HG03060 (cell line): Measurements from ENCODE around the gene TOB2.
"Not testable (repeated sequence)": the region's sequence is repeated elsewhere in the genome, so short reads cannot be mapped to it uniquely, and the experiment has no call there.

ENCODE experiments used
- ATAC-seq: cut with Tn5 transposase; IDR thresholded peaks from one replicate; pipeline ENCODE4 v1.9.1; 2021; ENCODE audit warnings: low read depth, moderate number of reproducible peaks; ENCODE audit not compliant: unreplicated experiment

The TOB2 gene

DNA sequence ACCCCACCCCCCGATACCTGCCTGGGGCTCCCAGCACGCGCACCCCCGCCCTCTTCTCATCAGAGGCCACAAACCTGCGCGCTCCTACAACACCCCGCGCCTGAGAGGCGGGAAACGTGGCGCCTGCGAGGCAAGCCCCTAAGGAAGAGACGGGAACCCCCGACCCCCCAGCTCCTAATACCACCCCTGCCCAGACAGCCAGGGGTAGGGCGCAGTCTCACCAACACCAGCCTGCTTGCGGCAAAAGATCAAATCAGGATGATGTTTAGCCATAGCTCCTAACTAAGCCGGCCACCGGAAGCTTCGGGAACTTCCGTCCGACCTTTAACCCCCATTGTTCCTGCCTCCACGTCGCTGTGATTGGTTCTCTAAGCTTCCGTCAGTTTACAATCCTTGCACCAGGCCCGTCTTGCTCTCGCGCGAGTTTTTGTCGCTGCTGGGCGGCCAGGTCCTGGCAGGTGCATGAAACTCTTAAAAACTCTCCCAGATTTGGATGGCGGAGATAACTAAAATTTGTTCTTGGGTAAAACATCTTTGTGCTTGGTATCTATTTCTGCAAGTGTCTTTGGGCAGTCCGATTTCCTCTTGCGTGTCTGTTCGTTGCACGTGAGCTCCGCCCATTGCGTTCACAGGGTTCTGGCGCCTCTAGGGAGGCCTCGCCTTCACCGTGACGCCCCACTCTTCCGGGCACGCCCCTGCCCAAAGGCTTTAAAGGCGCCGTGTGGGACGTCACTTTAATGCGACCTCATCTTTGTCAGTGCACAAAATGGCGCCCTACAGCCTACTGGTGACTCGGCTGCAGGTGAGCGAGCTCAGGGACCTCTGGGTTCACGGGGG is 22.0 kb upstream of the TOB2 start, which contains the start of the genes ACO2 and PHF5A:
Gene ACO2, plus strand, starts transcription at position 737 of the 837 bp plus-strand sequence. Its CDS starts 30 bp downstream, at position 767.
Gene PHF5A, minus strand, starts transcription at position 312 of the 837 bp plus-strand sequence. Its CDS starts 39 bp downstream, at position 273.
- peak; percentile 75 for ATAC-seq

DNA sequence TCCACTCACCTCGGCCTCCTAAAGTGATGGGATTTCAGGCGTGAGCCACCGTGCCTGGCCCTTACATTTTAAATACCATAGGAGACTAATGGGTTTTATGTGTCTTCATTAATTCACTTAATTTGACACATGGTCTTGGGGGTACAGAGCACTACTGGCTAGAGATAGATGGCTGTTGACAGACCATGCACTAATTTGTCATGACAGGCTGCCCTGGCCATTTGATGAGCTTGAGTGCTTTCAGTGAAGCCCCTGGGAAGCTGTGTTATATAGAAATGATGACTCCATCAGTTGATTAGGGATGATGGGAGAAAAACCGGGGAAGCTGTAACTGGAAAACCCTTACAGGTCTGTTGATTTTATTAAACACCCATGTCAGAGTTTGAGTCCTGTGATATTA is 15.3 kb upstream of the TOB2 start:
- no peak for ATAC-seq

DNA sequence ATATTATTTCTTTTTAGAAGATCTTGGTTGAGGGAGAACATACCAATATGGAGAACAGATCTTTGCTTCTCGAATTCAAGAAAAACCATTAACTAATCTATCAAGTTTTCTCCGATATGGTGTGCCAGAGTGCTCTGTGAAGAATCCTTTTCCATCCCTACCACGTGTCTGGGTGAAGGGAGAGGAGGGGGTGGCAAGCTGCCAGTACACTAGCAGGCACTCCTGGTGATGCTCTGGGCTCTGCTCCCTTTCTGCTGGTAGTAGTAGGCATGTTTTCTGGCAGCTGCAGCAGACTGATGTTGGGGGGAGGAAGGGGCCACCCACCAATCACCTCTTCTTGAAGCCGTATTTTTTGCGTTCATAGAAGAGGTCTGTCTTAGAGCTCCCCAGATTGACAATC is 13.5 kb upstream of the TOB2 start:
- ATAC-seq, result not testable (repeated sequence)

DNA sequence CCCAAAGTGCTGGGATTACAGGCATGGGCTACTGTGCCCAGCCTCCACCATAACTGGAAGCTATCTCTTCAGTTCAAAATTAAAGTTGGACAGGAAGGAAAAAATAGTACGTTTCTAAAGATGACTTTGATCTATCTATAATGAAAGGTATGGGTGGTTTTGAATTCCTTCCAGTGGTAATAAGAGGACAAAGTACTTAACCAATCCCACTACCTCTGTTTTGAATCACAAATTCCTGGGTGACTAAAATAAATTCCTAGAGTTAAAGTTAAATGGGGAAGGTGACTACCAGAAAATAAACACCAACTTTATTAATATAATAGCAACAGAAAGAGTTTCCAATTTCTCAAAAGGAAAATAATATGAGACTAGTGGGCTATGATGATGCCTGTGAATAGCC is 12.8 kb upstream of the TOB2 start:
- ATAC-seq, result no peak

DNA sequence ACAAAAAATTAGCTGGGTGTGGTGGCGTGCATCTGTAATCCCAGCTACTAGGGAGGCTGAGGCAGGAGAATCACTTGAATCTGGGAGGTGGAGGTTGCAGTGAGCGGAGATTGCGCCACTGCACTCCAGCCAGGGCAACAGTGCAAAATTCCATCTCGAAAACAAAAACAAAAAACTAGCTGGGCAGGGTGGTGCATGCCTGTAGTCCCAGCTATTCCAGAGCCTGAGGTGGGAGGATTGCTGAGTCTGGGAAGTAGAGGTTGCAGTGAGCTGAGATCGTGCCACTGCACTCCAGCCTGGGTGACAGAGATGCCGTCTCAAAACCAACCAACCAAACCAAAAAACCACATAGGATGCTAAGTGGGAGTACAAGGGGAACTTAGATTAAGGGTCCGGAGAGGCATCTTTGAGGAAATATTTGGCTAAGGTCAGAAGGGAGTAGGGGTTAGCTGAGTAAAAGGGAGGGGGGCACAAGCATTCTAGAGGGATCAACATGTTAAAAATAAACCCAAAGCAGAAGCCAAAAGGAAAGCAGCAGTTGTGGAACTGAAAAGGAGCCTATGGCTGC is 11.6 kb upstream of the TOB2 start:
- ATAC-seq, result no peak

DNA sequence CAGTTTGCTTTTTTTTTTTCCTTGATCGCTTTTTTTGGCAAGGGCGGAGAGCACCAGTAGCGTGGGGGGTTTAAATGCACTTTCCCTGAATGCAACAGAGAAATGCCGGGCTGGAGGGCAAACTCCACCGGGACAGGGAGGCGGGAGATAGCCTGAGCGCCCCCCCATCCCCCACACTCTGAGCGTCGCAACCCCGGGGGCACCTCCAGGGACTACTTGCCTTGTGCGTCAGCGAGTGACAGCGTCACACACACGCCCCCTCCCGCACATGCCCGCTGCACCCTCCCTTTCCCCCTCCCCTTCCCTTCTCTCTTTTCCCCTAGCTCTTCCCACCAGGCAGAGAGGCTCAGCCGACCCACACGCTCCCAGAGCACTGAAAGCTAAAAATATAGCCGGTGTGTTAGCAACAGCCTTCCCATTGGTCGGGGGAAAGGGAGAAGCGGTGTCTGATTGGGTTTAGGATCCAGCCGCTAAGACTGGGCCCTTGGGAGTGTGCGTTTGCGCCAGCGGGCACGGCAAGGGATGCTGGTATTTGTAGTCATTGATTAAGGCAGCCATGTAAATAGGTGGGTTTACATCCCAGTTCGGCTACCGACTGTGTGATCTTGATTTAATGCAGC is 1.7 kb upstream of the TOB2 start:
- peak; percentile 21 for ATAC-seq

DNA sequence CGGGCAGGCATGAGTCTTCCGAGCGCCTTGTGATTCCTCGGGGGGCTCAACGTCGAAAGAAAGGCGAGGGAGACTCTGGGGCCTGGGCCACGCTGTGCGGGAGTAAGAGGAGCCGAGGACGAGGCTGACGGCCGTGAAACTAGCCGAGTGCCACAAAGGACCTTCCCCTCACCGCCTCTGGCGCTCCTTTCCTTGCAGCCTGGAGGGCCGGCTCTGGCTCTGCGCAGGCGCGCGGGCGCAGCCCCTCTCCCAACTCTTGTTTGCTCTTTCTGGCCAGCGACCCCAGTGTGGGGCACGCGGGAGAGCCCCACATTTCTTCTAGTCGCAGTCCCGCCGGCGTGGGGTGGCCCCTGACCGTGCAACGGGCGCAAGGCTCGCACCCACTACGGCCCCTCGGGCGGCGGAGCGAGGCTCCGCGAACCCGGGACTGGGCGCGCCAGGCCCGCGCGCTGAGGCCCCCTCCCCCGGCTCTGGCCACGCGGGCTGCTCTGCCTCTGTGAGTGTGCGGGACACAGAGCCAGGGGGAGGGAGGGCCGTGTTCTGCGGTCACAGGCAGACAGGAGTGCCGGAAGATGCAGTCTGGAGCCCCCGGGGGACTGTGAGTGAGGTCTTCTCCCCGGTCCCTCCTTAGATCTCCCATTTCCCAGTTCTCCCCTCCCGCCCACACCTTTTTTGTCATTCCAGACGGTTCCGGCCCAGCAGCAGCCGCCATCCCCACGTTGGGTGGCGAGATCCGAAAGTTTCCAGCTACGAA is 1.0 kb upstream of the TOB2 start:
- no peak for ATAC-seq

DNA sequence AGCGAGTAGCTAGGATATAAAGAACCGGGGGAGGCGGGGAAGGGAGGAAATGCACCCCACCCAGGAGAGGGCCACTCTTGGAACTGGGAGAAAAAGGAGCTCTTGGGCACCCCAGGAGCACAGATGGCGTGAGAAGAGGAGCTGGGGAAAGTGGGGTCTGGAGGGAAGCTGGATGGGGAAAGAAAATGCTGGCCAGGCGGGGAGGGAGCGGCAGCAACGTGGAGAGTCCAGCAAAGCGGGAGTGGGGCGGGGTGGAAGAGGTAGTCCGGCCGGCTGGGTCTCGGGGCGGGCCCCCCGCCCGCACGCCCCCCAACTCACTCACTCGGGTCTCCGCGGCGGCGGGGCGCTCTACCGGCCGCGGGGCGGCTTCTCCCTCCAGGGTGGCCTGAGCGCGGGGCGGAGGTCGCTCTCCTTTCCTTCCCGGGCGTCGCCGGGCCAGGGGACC is 522 bp downstream of the TOB2 start:
- ATAC-seq, result no peak

DNA sequence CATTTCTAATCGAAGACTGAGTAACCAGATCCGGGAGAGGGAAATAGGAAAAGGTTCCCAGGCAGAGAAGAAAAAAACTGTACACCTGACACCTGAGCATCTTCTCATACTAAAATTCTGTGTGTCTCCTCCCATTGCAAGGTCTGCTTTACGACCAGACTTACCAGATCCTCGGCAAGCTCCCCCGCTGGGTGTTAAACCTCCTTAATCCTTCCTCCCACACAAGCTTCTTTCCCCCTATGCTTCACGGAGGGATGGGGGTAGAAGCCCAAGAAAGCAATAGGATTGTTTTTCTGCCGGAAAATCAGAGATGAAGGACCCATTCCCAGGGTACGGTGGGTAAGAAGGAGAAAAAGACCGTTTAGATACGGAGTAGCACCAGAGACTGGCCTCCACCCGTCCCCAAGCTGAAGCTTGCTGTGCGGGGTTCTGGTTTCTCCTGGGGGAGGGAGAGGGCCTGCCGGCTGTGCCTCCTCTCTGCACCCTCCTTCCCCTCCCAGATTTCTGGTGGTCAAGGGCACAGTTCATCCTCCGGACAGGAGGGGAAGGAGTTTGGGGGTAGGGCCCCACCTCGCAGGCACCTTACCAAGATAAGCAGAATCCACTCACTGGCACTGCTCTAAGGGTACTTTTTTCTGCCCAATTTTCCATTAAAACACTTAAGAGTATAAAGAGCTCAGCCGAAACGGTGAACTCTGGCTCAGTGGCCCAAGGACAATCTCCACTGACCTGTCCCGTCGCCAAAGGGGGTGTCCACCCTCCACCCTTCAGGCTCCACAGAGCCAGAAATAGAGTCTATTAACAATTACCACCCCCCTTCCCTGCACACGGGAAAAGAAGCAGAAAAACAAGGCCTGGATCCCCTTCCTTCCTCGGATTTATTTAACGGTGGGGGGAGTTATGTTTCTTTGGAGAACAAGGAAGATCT is 1.2 kb downstream of the TOB2 start:
- no peak for ATAC-seq

DNA sequence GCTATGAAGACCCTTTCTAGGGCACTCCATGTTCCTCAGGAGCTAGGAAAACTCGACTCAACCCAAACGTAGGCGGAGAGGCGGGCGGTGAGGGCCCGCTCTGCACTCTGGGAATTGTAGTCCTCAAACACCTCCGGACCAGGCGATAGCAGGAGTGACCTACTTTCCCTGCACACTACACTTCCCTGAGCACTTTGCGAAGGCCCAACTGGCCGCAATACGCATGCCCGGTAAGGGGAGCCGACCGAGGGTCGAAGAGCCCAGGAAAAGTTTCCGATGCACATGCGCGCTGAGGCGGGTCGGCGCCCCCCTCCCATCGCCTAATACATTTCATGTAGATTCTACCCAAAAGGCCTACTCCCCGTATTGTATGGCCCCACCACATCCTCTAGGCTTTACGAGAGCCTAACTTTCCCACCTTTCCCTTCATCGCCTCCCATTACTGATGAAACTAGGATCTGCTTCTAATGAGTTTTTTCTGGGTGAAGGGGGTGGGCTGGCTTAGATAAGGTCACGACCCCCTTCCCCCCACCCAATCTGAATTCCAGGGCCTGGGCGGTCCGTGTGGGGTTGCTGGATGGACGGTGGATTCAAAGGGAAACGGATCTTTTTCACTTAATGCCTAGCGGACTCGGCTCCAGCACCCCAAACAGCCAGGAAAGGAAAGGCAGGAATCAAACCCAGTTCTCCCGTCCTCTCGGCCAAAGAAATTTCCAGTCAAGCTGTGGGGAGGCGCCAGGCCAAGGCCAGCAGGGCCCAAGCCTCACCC is 2.1 kb downstream of the TOB2 start:
- peak; percentile 46 for ATAC-seq

DNA sequence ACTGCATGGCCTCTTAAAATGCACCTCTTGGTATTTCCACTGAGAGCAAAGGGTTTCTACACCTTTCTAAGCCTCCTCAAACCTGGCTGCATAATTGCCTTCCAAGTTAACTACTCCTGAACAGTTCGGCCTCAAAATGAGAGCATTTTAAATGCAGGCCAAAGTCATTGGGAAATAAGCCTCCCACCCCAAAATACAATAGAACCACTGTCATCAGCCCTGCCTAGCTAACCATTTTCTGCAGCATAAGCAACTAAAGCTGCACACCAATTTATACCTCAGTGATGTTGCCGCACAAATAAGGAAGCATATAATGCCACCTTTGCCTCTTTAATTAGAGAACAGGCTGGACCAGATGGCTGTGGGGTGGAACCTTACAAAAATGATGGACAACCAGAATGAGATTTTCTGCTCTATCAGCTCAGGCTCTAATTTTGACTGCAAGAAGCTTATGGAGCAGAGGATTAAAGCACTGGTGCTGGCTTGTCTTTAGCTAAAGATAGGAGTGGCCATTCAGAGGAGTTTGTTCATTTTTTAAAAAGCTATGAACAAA is 4.3 kb downstream of the TOB2 start:
- no peak for ATAC-seq

DNA sequence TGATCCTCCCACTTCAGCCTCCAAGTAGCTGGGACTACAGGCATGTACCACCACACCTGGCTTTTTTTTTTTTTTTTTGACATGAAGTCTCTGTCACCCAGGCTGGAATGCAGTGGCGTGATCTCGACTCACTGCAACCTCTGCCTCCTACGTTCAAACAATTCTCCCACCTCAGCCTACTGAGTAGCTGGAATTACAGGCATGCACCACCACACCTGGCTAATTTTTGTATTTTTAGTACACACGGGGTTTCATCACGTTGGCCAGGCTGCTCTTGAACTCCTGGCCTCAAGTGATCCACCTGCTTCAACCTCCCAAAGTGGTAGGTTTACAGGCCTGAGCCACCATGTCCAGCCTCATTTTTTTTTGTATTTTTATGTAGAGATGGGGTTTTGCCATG is 6.1 kb downstream of the TOB2 start:
- ATAC-seq, result not testable (repeated sequence)

DNA sequence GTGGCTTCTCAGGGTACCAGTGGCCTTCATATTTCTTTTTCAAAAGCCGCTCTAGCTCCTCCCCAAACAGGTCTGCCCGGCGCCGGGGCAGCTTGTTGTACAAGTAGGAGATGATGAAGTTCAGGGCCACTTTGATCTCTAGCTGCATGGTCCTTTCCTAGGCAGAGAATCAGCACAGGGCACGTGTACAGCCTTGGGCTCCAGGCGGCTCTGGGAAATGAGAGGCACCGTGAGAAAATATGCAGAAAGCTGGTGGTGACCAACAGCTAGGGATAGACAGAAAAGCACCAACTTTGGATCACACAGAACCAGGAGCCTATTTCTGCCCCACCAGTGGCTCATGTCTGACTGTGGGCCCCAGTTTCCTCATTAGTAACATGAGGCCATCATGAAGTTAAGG is 9.4 kb downstream of the TOB2 start:
- no peak for ATAC-seq

DNA sequence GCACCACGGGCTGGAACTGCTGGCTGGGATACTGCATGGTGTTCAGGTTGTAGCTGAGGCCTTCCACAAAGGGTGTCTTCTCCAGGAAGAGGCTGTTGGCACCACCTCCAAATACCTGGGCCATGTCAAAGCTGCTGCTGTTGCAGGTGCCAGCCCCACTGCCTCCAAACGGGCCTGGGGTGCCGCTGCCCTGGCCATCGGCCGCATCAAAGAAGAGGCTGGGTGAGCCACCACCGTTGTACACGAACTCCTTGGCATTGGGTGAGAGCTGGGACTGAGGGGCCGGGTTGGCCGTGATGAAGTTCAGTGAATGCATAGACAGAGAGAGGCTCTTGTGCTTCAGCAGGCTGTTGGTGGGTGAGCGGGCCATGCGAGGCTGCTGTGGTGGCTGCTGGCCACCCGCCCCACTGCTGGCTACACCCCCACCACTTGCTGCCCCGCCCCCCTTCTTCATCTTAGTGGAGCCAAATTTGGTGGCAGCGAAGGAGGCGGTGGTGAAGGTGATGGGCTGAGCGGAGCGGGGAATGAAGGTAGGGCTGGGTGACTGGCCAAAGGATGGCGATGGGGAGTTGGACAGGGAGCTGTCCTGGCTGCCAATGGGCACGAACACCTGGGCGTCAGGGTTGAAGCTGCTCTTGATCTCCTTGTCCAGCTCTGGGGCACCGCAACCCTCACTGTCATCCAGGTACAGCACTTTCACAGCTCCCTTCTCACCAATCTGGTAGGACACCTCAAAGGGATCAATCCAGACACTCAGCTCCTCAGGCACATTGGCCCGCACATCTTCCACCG is 10.1 kb downstream of the TOB2 start:
- ATAC-seq, result no peak

DNA sequence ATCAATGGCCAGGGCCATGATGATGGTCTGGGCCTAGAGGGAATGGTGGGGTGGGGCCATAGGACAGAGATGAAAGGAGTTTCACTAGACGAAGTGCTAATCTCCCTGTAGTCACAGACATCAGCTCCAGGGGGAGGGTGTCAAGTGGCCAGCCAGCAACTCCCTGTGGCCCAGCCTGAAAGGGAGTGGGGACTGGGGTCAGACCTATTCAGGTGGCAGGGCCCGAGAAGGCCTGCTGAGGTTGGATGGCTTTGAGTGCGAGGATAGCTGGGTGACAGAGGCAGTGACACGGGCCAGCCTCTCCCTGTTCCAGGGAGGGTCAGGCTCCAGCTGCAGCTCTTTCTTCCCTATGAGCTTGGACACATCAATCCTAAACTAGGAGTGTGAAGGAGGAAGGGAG is 11.0 kb downstream of the TOB2 start:
- ATAC-seq, result no peak

DNA sequence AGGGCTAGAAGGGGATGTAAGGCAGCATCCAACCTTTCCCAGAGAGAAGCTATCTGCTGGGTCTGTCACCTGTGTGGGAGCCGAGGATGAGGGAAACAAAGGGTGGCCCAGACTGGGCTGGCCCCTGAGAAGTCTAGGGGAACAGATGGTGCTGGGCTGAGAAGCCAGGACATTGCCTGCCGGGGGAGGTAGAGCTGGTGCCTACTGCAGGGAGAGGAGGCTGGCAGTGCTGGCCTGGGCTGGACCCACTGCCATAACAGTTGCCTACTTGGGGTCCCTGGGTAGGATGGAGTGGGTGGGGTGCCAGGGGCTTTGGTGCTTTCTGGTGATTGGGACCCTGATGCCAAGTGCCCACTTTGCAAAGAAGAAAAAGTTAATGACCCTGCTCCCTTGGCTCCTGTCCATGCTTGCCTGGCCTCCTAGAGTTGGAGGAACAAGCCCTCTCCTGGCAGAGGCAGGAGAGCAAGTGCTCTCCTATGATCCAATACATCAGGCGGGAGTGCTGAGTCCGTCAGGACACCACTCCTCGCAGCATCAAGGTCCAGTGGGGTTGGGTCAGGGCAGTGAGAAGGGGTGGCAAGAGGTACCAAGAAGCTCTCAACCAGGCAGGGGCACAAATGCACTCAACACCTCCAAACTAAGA is 12.1 kb downstream of the TOB2 start:
- ATAC-seq, result not testable (repeated sequence)

DNA sequence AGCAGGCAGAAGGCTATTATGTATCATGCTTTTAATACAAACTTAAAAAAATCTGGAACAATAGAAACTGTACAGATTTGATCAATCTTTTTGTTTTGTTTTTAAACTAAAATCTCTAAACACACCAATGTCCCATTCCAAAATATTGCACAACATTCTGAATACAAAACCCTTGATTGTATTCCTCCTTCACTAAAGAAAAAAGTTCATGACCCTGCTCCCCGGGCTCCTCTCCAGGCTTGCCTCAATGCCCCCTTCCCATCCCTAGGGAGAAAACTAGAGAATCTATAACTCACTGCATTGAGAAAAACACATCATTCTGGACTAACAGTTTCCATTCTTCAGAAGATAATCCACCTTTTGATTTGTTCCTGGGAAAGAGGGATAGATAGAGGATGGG is 13.1 kb downstream of the TOB2 start:
- ATAC-seq, result not testable (repeated sequence)
